Endothelial cell of umbilical vein (primary cell): ENCODE measurements around the gene ABTB1. TPM values are rescaled to one million over a fixed set of nuclear protein-coding genes. Genes with fewer than 3 reads are reported as not detected.

Source experiments
- BruUV-seq: library from RNA; stranded (reverse); fragments of 400-500 nt; replicated peaks from 2 replicates; lab custom pipeline; 2021; lab: Mats Ljungman, UMichigan
- CTCF ChIA-PET: fragments of 300-600, 350-600 bp; sonication (Branson Sonifier 250); formaldehyde crosslinking; loops from one replicate; lab custom pipeline; 2021; ENCODE audit warnings: antibody characterized with exemption, inconsistent platforms; lab: Charles Lee
- POLR2A ChIA-PET: fragments of 300-600, 350-600 bp; sonication (Branson Sonifier 250); formaldehyde crosslinking; loops from one replicate; lab custom pipeline; 2021; ENCODE audit warnings: antibody characterized with exemption, inconsistent platforms; lab: Charles Lee
- DNase-seq: peaks from one replicate; pipeline ENCODE4 v3.0.0-alpha.2; 2011; ENCODE audit warnings: low read depth, low spot score
- FAIRE-seq: peaks from 2 replicates; lab custom pipeline; 2011; peaks lifted over from hg19 to GRCh38; lab: Jason Lieb, UNC
- H2AFZ ChIP-seq: 2 replicates; pipeline ENCODE4 v1.6.0; 2012; ENCODE audit warnings: low read depth, low read length, control low read depth, inconsistent platforms
- H3K27ac ChIP-seq: 2 replicates; pipeline ENCODE4 v1.5.1; 2011; ENCODE audit warnings: low read depth, mild to moderate bottlenecking, control low read depth, low read length, moderate library complexity; ENCODE audit not compliant: insufficient read depth
- H3K27me3 ChIP-seq, 2 experiments: 2 replicates each; pipeline versions ENCODE4 v1.6.0 to v1.6.1; 2011; ENCODE audit warnings: low read length in 2 of 2, mixed read lengths in 1 of 2; ENCODE audit not compliant: control insufficient read depth in 2 of 2, insufficient read depth in 2 of 2
- H3K36me3 ChIP-seq, 2 experiments: 2 replicates in 1 of 2; 3 replicates in 1 of 2; pipeline ENCODE4 v1.5.1; 2011; ENCODE audit warnings: low read length in 2 of 2, mild to moderate bottlenecking in 1 of 2, moderate library complexity in 1 of 2; ENCODE audit not compliant: control insufficient read depth in 2 of 2, insufficient read depth in 2 of 2; ENCODE audit errors: extremely low read depth in 1 of 2
- H3K4me1 ChIP-seq: 3 replicates; pipeline ENCODE4 v1.5.1; 2011; ENCODE audit warnings: mild to moderate bottlenecking, low read length; ENCODE audit not compliant: control insufficient read depth, insufficient read depth; ENCODE audit errors: extremely low read depth
- H3K4me2 ChIP-seq: 2 replicates; pipeline ENCODE4 v1.6.1; 2011; ENCODE audit warnings: low read length, control low read depth, mixed read lengths; ENCODE audit not compliant: insufficient read depth
- H3K4me3 ChIP-seq, 3 experiments: fragments of 200-600 bp in 1 of 3; sonication (generic), shearing (Covaris generic) in 1 of 3; replicated peaks in 1 of 3; 2 replicates each; pipeline ENCODE4 v1.5.1; 2011 to 2016; ENCODE audit warnings: control low read depth in 3 of 3, low read length in 3 of 3, mild to moderate bottlenecking in 2 of 3, inconsistent platforms in 1 of 3, low read depth in 1 of 3, moderate library complexity in 1 of 3; ENCODE audit not compliant: insufficient read depth in 1 of 3
- H3K79me2 ChIP-seq: 2 replicates; pipeline ENCODE4 v1.6.0; 2012; ENCODE audit warnings: low read length, inconsistent platforms; ENCODE audit not compliant: control insufficient read depth, insufficient read depth
- H3K9ac ChIP-seq: replicated peaks from 2 replicates; pipeline ENCODE3; 2011; ENCODE audit warnings: low read length, control low read depth; ENCODE audit not compliant: insufficient read depth; ENCODE audit errors: extremely low read depth
- H3K9me1 ChIP-seq: replicated peaks from 3 replicates; pipeline ENCODE4 v1.6.0; 2011; ENCODE audit warnings: mild to moderate bottlenecking, low read length; ENCODE audit not compliant: control insufficient read depth, insufficient read depth; ENCODE audit errors: extremely low read depth
- H3K9me3 ChIP-seq: replicated peaks from 2 replicates; pipeline ENCODE4 v1.5.1; 2012; ENCODE audit warnings: low read length, inconsistent platforms; ENCODE audit not compliant: control insufficient read depth, insufficient read depth
- H4K20me1 ChIP-seq: replicated peaks from 2 replicates; pipeline ENCODE3; 2011; ENCODE audit warnings: mild to moderate bottlenecking, low read length; ENCODE audit not compliant: control insufficient read depth, insufficient read depth; ENCODE audit errors: extremely low read depth
- CTCF ChIP-seq, 2 donors: IDR thresholded peaks; 1 replicate in 1 of 2; 2 replicates in 1 of 2; pipeline ENCODE4 v1.5.1; 2011; ENCODE audit warnings: low read length in 2 of 2, mild to moderate bottlenecking in 2 of 2, moderate library complexity in 2 of 2, control low read depth in 1 of 2, inconsistent platforms in 1 of 2, low read depth in 1 of 2; ENCODE audit not compliant: insufficient read depth in 1 of 2; ENCODE audit errors: extremely low read depth in 1 of 2
- EZH2 ChIP-seq: IDR thresholded peaks from 2 replicates; pipeline ENCODE4 v1.6.1; 2012; ENCODE audit warnings: borderline replicate concordance, low read depth, mild to moderate bottlenecking, moderate library complexity, low read length, inconsistent platforms; ENCODE audit not compliant: severe bottlenecking
- FOS ChIP-seq: IDR thresholded peaks from 2 replicates; pipeline ENCODE4 v1.6.1; 2011; ENCODE audit warnings: mild to moderate bottlenecking, low read length, moderate library complexity, borderline replicate concordance; ENCODE audit not compliant: insufficient read depth
- GATA2 ChIP-seq: IDR thresholded peaks from 2 replicates; pipeline ENCODE4 v1.7.0; 2011; ENCODE audit warnings: low read depth, mild to moderate bottlenecking, moderate library complexity, mixed read lengths, low read length; ENCODE audit not compliant: insufficient read length, insufficient read depth
- JUN ChIP-seq: IDR thresholded peaks from 2 replicates; pipeline ENCODE4 v1.6.1; 2011; ENCODE audit warnings: borderline replicate concordance, low read depth; ENCODE audit not compliant: insufficient read length, insufficient read depth
- MAX ChIP-seq: IDR thresholded peaks from 2 replicates; pipeline ENCODE4 v1.6.1; 2011; ENCODE audit not compliant: insufficient read depth, insufficient read length
- MYC ChIP-seq: IDR thresholded peaks from one replicate; pipeline ENCODE4 v1.6.1; 2011; ENCODE audit warnings: mild to moderate bottlenecking, low read depth, low read length
- POLR2A ChIP-seq: IDR thresholded peaks from 2 replicates; pipeline ENCODE4 v1.6.1; 2012; ENCODE audit warnings: low read depth, mild to moderate bottlenecking, control low read depth, low read length
- POLR2AphosphoS5 ChIP-seq: IDR thresholded peaks from 2 replicates; pipeline ENCODE4 v1.6.1; 2012; ENCODE audit warnings: low read depth, mild to moderate bottlenecking, control low read depth, low read length, moderate library complexity; ENCODE audit not compliant: insufficient read depth
- dilution Hi-C: fragments of 300-500 bp; cut with MboI; formaldehyde crosslinking; loops from one replicate; pipeline ENCODE4 v1.15.0; 2019; ENCODE audit warnings: low sequenced_read_pairs; ENCODE audit not compliant: extremely low pct_ligation_motif_present
- intact Hi-C: fragments of 100-400 bp; cut with micrococcal nuclease; formaldehyde crosslinking; loops from one replicate; pipeline ENCODE4 v1.10.0; 2022
- polyA plus RNA-seq, 4 experiments: library from polyadenylated mRNA; depleted of rRNA in 3 of 4; stranded (reverse) in 3 of 4; unstranded in 1 of 4; fragments of >200 nt; gene quantifications; 2 replicates each; pipeline versions ENCODE4 v1.2.1 to v1.2.3, GENCODE V29; 2011 to 2012; ENCODE audit warnings: missing spikeins in 1 of 4
- total RNA-seq: library from RNA; stranded (reverse); gene quantifications from 2 replicates; pipeline ENCODE4 v1.2.3, GENCODE V29; 2021

Gene ABTB1
- total and polyA plus RNA-seq, 2 donors (not counting 3 experiments of a cell fraction or from before 2014, with no cell fraction given) = 15.2 to 25.1 TPM

DNA sequence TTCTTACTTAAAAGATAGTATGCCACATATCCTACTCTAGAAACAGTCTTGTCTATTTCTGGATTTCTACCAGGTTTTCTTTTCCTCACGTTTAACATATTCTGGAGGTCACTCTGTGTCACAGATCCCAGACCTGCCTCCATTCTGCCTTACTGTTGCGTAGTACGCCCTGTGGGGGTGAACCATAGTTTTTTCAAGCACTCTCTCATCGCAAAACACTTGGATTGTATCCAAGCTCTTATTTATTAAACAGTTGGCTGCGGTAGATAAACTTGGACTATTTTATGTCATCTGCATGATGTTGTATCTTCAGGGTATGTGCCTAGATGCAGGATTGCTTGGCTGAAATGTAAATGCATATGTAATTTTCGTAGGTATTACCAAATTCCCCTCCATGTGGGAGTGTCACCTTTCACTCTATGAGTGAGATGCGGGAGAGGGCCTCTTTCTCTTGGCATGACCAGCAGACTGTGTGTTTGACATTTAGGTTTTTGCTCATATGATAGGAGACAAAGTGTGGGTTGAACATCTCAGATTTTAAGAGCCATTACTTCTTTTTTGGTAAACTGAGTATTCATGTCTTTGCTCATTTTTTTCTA, 55.8 kb downstream of the ABTB1 start:
- Histone ChIP-seq H3K79me2 (peaks cover 10% of the 10 kb centered on the region), H4K20me1 (no peaks in the 10 kb centered on the region), H3K9me3 (no peaks in the 10 kb centered on the region), H2AFZ (no peak overlapping the region), H3K4me1 (no peaks in the 10 kb centered on the region), H3K9ac (no peak overlapping the region), H3K27me3 (no peaks in the 10 kb centered on the region), H3K4me3 (no peak overlapping the region), H3K9me1 (no peaks in the 10 kb centered on the region), H3K36me3 (no peaks in the 10 kb centered on the region), H3K27ac (no peak overlapping the region), H3K4me2 (no peak overlapping the region)
- ChIA-PET POLR2A (no interaction called here), CTCF (interaction anchor here (0.7 kb wide), 1 partner anchor 14 kb away, joined by 3 read pairs; no protein-coding TSS in a partner anchor)
- intact Hi-C loops (no loop called here), dilution Hi-C loops (no loop called here)
- BruUV-seq = no TSS peak
- TF ChIP-seq FOS (no peak), MAX (no peak), POLR2AphosphoS5 (no peak), CTCF (IDR thresholded peaks at IDR 0.05; ENCODE audit: extremely low read depth in 1 of 2, insufficient read depth in 1 of 2, low read depth in 1 of 2, low read length in 2 of 2) (no peak), MYC (no peak), EZH2 (no peak), JUN (no peak), GATA2 (no peak), POLR2A (no peak)
- FAIRE-seq (no peak), DNase-seq (no peak)
